ENCODE data around the gene DNAJC4. TPM values are rescaled to one million over a fixed set of nuclear protein-coding genes. Genes with fewer than 3 reads are reported as not detected.

DNAJC4 gene
- total RNA-seq, 4 donors from 2014 or later, result 10.9 to 48.6 (median 21.9) TPM

- Histone ChIP-seq H3K27ac (no peak overlapping the region), H3K9me3 (no peaks in the 10 kb centered on the region), H3K27me3 (no peaks in the 10 kb centered on the region), H3K4me3 (replicated peaks in 1 of 3) (no peak overlapping the region), H3K36me3 (peaks cover 24 to 32% of the 10 kb centered on the region in 2 donors), H3K4me1 (peaks cover 0 to under 1% of the 10 kb centered on the region in 2 donors)
- 89 to 90% methylated on average over 15 to 24 of the region's 24 CpGs for WGBS, 2 donors
- DNase-seq, result no peak
- TF ChIP-seq CTCF (IDR thresholded peaks at IDR 0.05), result no peak
- no peak for TF ChIP-seq POLR2A (IDR thresholded peaks at IDR 0.05)
- intact Hi-C loops (cut with DNase I), result no loop called here
These were observed 28.0 kb downstream of the DNAJC4 start for GRCh38 chr11:64258356-64258755.

DNA sequence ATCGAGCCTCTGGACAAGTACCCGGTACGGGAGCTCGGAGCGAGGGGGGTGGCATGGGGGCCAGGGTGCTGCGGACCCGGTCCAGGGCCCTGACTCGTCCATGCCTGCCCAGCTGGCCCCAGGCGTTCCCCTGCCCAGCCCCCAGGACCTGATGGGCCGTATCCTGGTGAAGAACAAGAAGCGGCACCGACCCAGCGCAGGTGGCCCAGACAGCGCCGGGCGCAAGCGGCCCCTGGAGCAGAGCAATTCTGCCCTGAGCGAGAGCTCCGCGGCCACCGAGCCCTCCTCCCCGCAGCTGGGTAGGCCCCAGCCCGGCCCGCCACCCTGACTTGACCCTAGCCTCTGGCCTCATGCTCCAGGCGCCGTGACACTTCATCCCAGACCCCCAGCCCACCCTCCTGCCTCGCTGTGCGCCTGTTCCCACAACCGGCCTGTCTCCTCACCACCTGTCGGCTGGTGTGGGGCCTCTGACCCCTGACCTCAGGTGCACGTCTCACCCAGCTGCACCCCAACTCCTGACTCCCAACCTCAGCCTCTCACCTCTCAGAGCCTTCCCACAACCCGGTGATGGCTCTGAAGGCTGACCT, 28.7 kb downstream of the DNAJC4 start:
- H3K36me3 ChIP-seq, result peaks cover 27 to 36% of the 10 kb centered on the region in 2 donors
- DNase-seq, result no peak

DNA sequence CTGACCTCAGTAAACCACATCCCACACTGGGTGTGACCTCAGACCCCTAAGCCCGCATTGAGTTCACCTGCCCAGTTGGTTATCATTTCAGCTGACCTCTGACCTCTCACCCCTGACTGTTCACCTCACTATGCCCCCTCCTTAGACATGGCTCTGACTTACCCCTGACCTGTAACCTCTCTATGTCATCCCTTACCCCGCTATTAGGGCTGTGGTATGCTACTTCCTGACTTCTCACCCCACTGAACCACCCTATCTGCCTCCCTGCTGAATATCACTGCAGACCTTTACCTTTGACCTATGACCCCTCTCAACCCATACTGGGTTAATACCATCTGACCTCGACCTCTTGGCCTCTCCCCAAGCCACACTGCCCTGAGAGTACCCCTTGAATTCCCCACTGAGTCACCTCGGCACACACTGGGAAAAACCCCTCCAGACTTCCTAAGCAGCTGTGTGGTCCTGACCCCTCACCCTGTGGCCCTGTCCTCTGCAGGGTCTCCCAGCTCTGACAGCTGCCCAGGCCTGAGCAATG, 29.3 kb downstream of the DNAJC4 start:
- H3K27me3 ChIP-seq, result no peaks in the 10 kb centered on the region
- TF ChIP-seq CTCF (IDR thresholded peaks at IDR 0.05) (no peak), POLR2A (IDR thresholded peaks at IDR 0.05) (no peak)
- no peaks in the 10 kb centered on the region for H3K4me1 ChIP-seq
- intact Hi-C loops (cut with DNase I), result no loop called here
- no peak for DNase-seq
- H3K9me3 ChIP-seq, result no peaks in the 10 kb centered on the region
- H3K27ac ChIP-seq, result no peak overlapping the region
- H3K36me3 ChIP-seq, result peaks cover 27 to 36% of the 10 kb centered on the region in 2 donors
- WGBS, 2 donors, result 94 to 95% methylated on average over 4 of the region's 4 CpGs
- no peak overlapping the region for H3K4me3 ChIP-seq (replicated peaks in 1 of 3)

More for the DNA sequence above, 28.7 kb downstream of the DNAJC4 start:
- TF ChIP-seq POLR2A (IDR thresholded peaks at IDR 0.05) (no peak), CTCF (IDR thresholded peaks at IDR 0.05) (no peak)
- Histone ChIP-seq H3K4me1 (no peaks in the 10 kb centered on the region), H3K9me3 (no peaks in the 10 kb centered on the region), H3K27me3 (no peaks in the 10 kb centered on the region), H3K27ac (no peak overlapping the region), H3K4me3 (replicated peaks in 1 of 3) (no peak overlapping the region)
- intact Hi-C loops (cut with DNase I), result no loop called here
- 92 to 93% methylated on average over 23 of the region's 32 CpGs for WGBS, 2 donors

GRCh38 chr11:64260147-64260708, 29.9 kb downstream of the DNAJC4 start:
- no peaks in the 10 kb centered on the region for H3K4me1 ChIP-seq
- H3K36me3 ChIP-seq, result peaks cover 27 to 36% of the 10 kb centered on the region in 2 donors
- DNase-seq, result no peak
- H3K9me3 ChIP-seq, result no peaks in the 10 kb centered on the region
- intact Hi-C loops (cut with DNase I), result no loop called here
- WGBS, 2 donors, result 94 to 95% methylated on average over 6 of the region's 6 CpGs
- H3K27me3 ChIP-seq, result no peaks in the 10 kb centered on the region
- TF ChIP-seq POLR2A (IDR thresholded peaks at IDR 0.05), result no peak
- H3K4me3 ChIP-seq (replicated peaks in 1 of 3), result no peak overlapping the region
- H3K27ac ChIP-seq, result no peak overlapping the region

DNA sequence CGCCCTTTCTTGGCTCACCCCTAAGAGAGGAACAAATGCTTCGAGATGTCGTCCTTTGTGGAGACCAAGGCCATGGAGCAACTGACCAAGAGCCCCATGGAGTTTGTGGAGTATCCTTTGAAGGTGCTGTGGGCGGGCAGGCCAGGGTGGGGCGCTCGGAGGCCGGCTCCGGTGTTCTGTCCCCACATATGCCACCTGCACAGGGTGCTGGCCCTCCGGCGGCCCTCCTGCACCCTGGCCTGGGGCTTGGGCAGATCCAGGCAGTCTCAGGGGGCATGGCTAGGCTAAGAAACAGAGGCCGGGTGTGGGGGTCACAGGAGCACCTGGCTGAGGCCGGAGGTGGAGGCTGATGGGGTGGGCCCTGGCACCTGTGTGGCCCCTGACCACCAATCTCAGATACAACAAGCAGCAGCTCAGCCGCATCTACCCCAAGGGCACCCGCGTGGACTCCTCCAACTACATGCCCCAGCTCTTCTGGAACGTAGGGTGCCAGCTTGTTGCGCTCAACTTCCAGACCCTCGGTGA, 31.3 kb downstream of the DNAJC4 start:
- Histone ChIP-seq H3K4me3 (replicated peaks in 1 of 3) (no peak overlapping the region), H3K4me1 (no peaks in the 10 kb centered on the region), H3K9me3 (no peaks in the 10 kb centered on the region), H3K36me3 (peaks cover 27 to 30% of the 10 kb centered on the region in 2 donors), H3K27me3 (no peaks in the 10 kb centered on the region), H3K27ac (no peak overlapping the region)
- no peak for TF ChIP-seq CTCF (IDR thresholded peaks at IDR 0.05)
- no peak for TF ChIP-seq POLR2A (IDR thresholded peaks at IDR 0.05)
- intact Hi-C loops (cut with DNase I), result no loop called here
- DNase-seq, result no peak
- WGBS, 2 donors, result 93 to 94% methylated on average over 14 of the region's 18 CpGs

Measured in thyroid gland (tissue), 4 donors.